H1 (cell line): ENCODE results near the gene RPS18. TPM values are rescaled to one million over a fixed set of nuclear protein-coding genes. Genes with fewer than 3 reads are reported as not detected.

Experiments
- CTCF ChIA-PET: fragments of 300-600 bp; sonication (Branson Sonifier 250); formaldehyde crosslinking; loops from one replicate; lab custom pipeline; 2021; ENCODE audit not compliant: partially characterized antibody; lab: Charles Lee
- POLR2A ChIA-PET: fragments of 300-600 bp; sonication (Branson Sonifier 250); formaldehyde crosslinking; loops from one replicate; lab custom pipeline; 2021; ENCODE audit warnings: inconsistent platforms; ENCODE audit not compliant: partially characterized antibody; lab: Charles Lee
- DNase-seq, 2 experiments: peaks; one replicate each; pipeline versions ENCODE4 v3.0.0 to v3.0.0-alpha.2; 2010 to 2022; ENCODE audit warnings: low spot score in 2 of 2, low read depth in 1 of 2, mixed read lengths in 1 of 2
- FAIRE-seq: peaks from 2 replicates; lab custom pipeline; 2011; peaks lifted over from hg19 to GRCh38; lab: Jason Lieb, UNC
- H2AFZ ChIP-seq: 2 replicates; pipeline ENCODE4 v1.8.1; 2012; ENCODE audit warnings: low read length, inconsistent platforms
- H2AK5ac ChIP-seq: 2 replicates; pipeline ENCODE4 v1.6.1; 2013; ENCODE audit warnings: low read depth, low read length
- H2BK120ac ChIP-seq: replicated peaks from 2 replicates; pipeline ENCODE3; 2013; ENCODE audit warnings: low read depth, low read length, inconsistent platforms
- H2BK12ac ChIP-seq: 2 replicates; pipeline ENCODE4 v1.6.1; 2013; ENCODE audit warnings: low read depth, low read length
- H2BK15ac ChIP-seq: 2 replicates; pipeline ENCODE4 v1.6.1; 2013; ENCODE audit warnings: low read length
- H2BK20ac ChIP-seq: 2 replicates; pipeline ENCODE4 v1.6.1; 2013; ENCODE audit warnings: low read length
- H2BK5ac ChIP-seq: 2 replicates; pipeline ENCODE4 v1.6.1; 2013; ENCODE audit warnings: low read depth, low read length
- H3K14ac ChIP-seq: 2 replicates; pipeline ENCODE4 v1.6.1; 2013; ENCODE audit warnings: inconsistent platforms; ENCODE audit not compliant: insufficient read length
- H3K18ac ChIP-seq: 2 replicates; pipeline ENCODE4 v1.6.1; 2013; ENCODE audit warnings: low read length; ENCODE audit errors: extremely low read depth
- H3K23ac ChIP-seq: 2 replicates; pipeline ENCODE4 v1.6.1; 2013; ENCODE audit warnings: inconsistent platforms; ENCODE audit not compliant: insufficient read length
- H3K23me2 ChIP-seq: 2 replicates; pipeline ENCODE4 v1.6.1; 2013; ENCODE audit warnings: low read depth, low read length
- H3K27ac ChIP-seq: 2 replicates; pipeline ENCODE4 v1.6.1; 2011; ENCODE audit warnings: low read depth, low read length, inconsistent platforms
- H3K27me3 ChIP-seq, 4 experiments: replicated peaks in 1 of 4; 1 replicate in 1 of 4; 2 replicates in 3 of 4; pipeline versions ENCODE4 v1.6.1 to v1.8.1; 2011 to 2013; ENCODE audit warnings: low read length in 3 of 4, mild to moderate bottlenecking in 3 of 4, inconsistent platforms in 2 of 4, mixed read lengths in 2 of 4, moderate library complexity in 1 of 4; ENCODE audit not compliant: control insufficient read depth in 3 of 4, insufficient read depth in 3 of 4; ENCODE audit errors: extremely low read depth in 1 of 4
- H3K36me3 ChIP-seq, 4 experiments: 2 replicates each; pipeline versions ENCODE4 v1.6.1 to v1.8.1; 2011 to 2013; ENCODE audit warnings: mild to moderate bottlenecking in 4 of 4, low read length in 3 of 4, moderate library complexity in 2 of 4, control low read depth in 1 of 4, inconsistent platforms in 1 of 4; ENCODE audit not compliant: insufficient read depth in 4 of 4, control insufficient read depth in 2 of 4
- H3K4ac ChIP-seq: replicated peaks from 2 replicates; pipeline ENCODE3; 2013; ENCODE audit warnings: low read length, low read depth, mixed read lengths, inconsistent platforms; ENCODE audit not compliant: insufficient read length
- H3K4me1 ChIP-seq, 4 experiments: replicated peaks in 1 of 4; 1 replicate in 1 of 4; 2 replicates in 3 of 4; pipeline versions ENCODE4 v1.6.1 to v1.8.1; 2011 to 2013; ENCODE audit warnings: low read length in 3 of 4, inconsistent platforms in 2 of 4, mixed read lengths in 1 of 4; ENCODE audit not compliant: insufficient read depth in 4 of 4, control insufficient read depth in 3 of 4
- H3K4me2 ChIP-seq, 2 experiments: 2 replicates each; pipeline versions ENCODE4 v1.6.1 to v1.8.1; 2011 to 2013; ENCODE audit warnings: low read depth in 2 of 2, low read length in 2 of 2, control low read depth in 1 of 2, inconsistent platforms in 1 of 2, mild to moderate bottlenecking in 1 of 2; ENCODE audit not compliant: insufficient read depth in 1 of 2
- H3K4me3 ChIP-seq, 4 experiments: fragments of 200-600, 300-600 bp in 1 of 4; sonication (generic), shearing (Covaris generic), sonication (Bioruptor Twin) in 1 of 4; 2 replicates each; pipeline versions ENCODE4 v1.5.1 to v1.8.1; 2011 to 2016; ENCODE audit warnings: low read length in 4 of 4, low read depth in 3 of 4, control low read depth in 2 of 4, inconsistent platforms in 2 of 4, mild to moderate bottlenecking in 2 of 4, mixed read lengths in 1 of 4, moderate library complexity in 1 of 4; ENCODE audit not compliant: insufficient read depth in 2 of 4; ENCODE audit errors: extremely low read depth in 1 of 4
- H3K56ac ChIP-seq: replicated peaks from 2 replicates; pipeline ENCODE3; 2013; ENCODE audit warnings: low read depth, mild to moderate bottlenecking, mixed read lengths, low read length, inconsistent platforms; ENCODE audit not compliant: insufficient read length
- H3K79me1 ChIP-seq: 2 replicates; pipeline ENCODE4 v1.6.1; 2013; ENCODE audit warnings: low read depth, low read length, control low read depth
- H3K79me2 ChIP-seq, 2 experiments: 2 replicates each; pipeline versions ENCODE4 v1.6.1 to v1.8.1; 2012 to 2013; ENCODE audit warnings: low read length in 2 of 2, mild to moderate bottlenecking in 2 of 2, inconsistent platforms in 1 of 2; ENCODE audit not compliant: insufficient read depth in 2 of 2, control insufficient read depth in 1 of 2
- H3K9ac ChIP-seq, 4 experiments: replicated peaks in 1 of 4; 1 replicate in 1 of 4; 2 replicates in 3 of 4; pipeline versions ENCODE4 v1.6.1 to v1.8.1; 2011 to 2013; ENCODE audit warnings: low read depth in 3 of 4, low read length in 3 of 4, control low read depth in 2 of 4, mild to moderate bottlenecking in 2 of 4, moderate library complexity in 2 of 4, inconsistent platforms in 1 of 4; ENCODE audit errors: extremely low read depth in 1 of 4
- H3K9me3 ChIP-seq, 2 experiments: 2 replicates each; pipeline versions ENCODE4 v1.6.1 to v1.8.1; 2012 to 2013; ENCODE audit warnings: mild to moderate bottlenecking in 2 of 2, moderate library complexity in 2 of 2, control low read depth in 1 of 2, inconsistent platforms in 1 of 2, low read depth in 1 of 2, low read length in 1 of 2, mixed read lengths in 1 of 2; ENCODE audit not compliant: insufficient read depth in 2 of 2
- H4K20me1 ChIP-seq, 2 experiments: replicated peaks in 1 of 2; 2 replicates each; pipeline versions ENCODE3 to v1.8.1; 2011 to 2013; ENCODE audit warnings: inconsistent platforms in 2 of 2, low read length in 2 of 2, mild to moderate bottlenecking in 1 of 2; ENCODE audit not compliant: insufficient read depth in 2 of 2, control insufficient read depth in 1 of 2
- H4K5ac ChIP-seq: 2 replicates; pipeline ENCODE4 v1.6.1; 2013; ENCODE audit warnings: low read length, low read depth, mixed read lengths, inconsistent platforms; ENCODE audit not compliant: insufficient read length
- H4K8ac ChIP-seq: 2 replicates; pipeline ENCODE4 v1.8.0; 2013; ENCODE audit warnings: mild to moderate bottlenecking, moderate library complexity, low read length, inconsistent platforms; ENCODE audit not compliant: insufficient read depth; ENCODE audit errors: extremely low read depth
- H4K91ac ChIP-seq: replicated peaks from 2 replicates; pipeline ENCODE3; 2013; ENCODE audit warnings: low read length, mixed read lengths, inconsistent platforms; ENCODE audit not compliant: insufficient read length
- HDAC2 ChIP-seq, 2 experiments: fragments of 300-600 bp in 1 of 2; sonication (generic) in 1 of 2; IDR thresholded peaks; 2 replicates each; pipeline ENCODE4 v1.6.1; 2011 to 2012; ENCODE audit warnings: low read depth in 2 of 2, low read length in 2 of 2, mild to moderate bottlenecking in 2 of 2, moderate library complexity in 2 of 2, borderline replicate concordance in 1 of 2, inconsistent platforms in 1 of 2
- MAFK ChIP-seq: IDR thresholded peaks from 2 replicates; pipeline ENCODE4 v1.6.1; 2012; ENCODE audit warnings: low read depth, mild to moderate bottlenecking, improper control_type of control experiment, low read length
- SAP30 ChIP-seq: fragments of 300-600 bp; sonication (generic); IDR thresholded peaks from 2 replicates; pipeline ENCODE4 v1.7.1; 2012; ENCODE audit warnings: low read length, moderate library complexity, mild to moderate bottlenecking, inconsistent platforms; ENCODE audit not compliant: insufficient read depth, insufficient replicate concordance
- SIN3A ChIP-seq, 2 experiments: IDR thresholded peaks in 1 of 2; conservative IDR thresholded peaks in 1 of 2; 2 replicates each; pipeline ENCODE4 v1.6.1; 2011 to 2012; ENCODE audit warnings: low read length in 2 of 2, improper control_type of control experiment in 1 of 2, low read depth in 1 of 2, mild to moderate bottlenecking in 1 of 2
- WGBS, 2 experiments: shearing (Covaris generic) in 1 of 2; methylation state at CpG; one replicate each; pipeline versions ENCODE4 v1.1.6 to v1.1.7; 2013 to 2015; ENCODE audit warnings: low lambda C conversion rate in 2 of 2, mixed read lengths in 2 of 2, inconsistent platforms in 1 of 2, low coverage in 1 of 2, missing lambda C conversion rate in 1 of 2; ENCODE audit not compliant: insufficient replicate concordance in 2 of 2, insufficient coverage in 1 of 2, insufficient read length in 1 of 2; ENCODE audit errors: extremely low coverage in 1 of 2, missing lambda C conversion rate in 1 of 2; 5-methylcytosine and 5-hydroxymethylcytosine counted together
- polyA plus RNA-seq, 7 experiments: library from polyadenylated mRNA; depleted of rRNA in 3 of 7; stranded (reverse) in 5 of 7; unstranded in 2 of 7; fragments of >200 nt in 5 of 7; fragments of 200-250 nt in 2 of 7; gene quantifications; 1 replicate in 5 of 7; 2 replicates in 1 of 7; 4 replicates in 1 of 7; pipeline versions ENCODE4 v1.2.1 to v1.2.3, GENCODE V29; 2011 to 2013; ENCODE audit warnings: missing spikeins in 2 of 7, mixed read lengths in 2 of 7
- total RNA-seq: library from RNA; stranded (reverse); fragmentation: NEBNext Ultra II Directional; extraction: Animal tissue kit (Norgen Biotek cat#: 25700); gene quantifications from 2 replicates; pipeline ENCODE4 v1.2.1, GENCODE V29; 2021

RPS18 gene
- total and polyA plus RNA-seq, 2 of the 8 experiments (the other 6 are each of a cell fraction or from before 2014, with no cell fraction given), result 2,796 to 7,099 TPM

- no peak overlapping the region for H3K18ac ChIP-seq
- POLR2A ChIA-PET, result interaction anchor here (0.6 to 3.5 kb wide), 10 partner anchors 19 to 425 kb away, joined by 3 to 25 read pairs (median 6); partner anchors contain the start of genes B3GALT4, RGL2, RPS18 and VPS52
- H3K79me1 ChIP-seq, result peaks cover 7% of the 10 kb centered on the region; the same call in 1 of the 2 replicates
- no peak for FAIRE-seq
- H3K27me3 ChIP-seq, result no peaks in the 10 kb centered on the region
- no peak overlapping the region for H3K9ac ChIP-seq
- no peak overlapping the region for H2BK120ac ChIP-seq
- no peak overlapping the region for H2BK12ac ChIP-seq
- H4K8ac ChIP-seq, result no peak overlapping the region
- TF ChIP-seq SAP30 (no peak), SIN3A (conservative IDR thresholded peaks at IDR 0.05 in 1 of 2, IDR thresholded peaks at IDR 0.05 in 1 of 2; ENCODE audit: low read depth in 1 of 2, low read length in 2 of 2) (0 out of 4 replicates have a peak, but pooled peaks of 1 of the 2 experiments have one; percentile 5), HDAC2 (IDR thresholded peaks at IDR 0.05; ENCODE audit: borderline replicate concordance in 1 of 2, low read depth in 2 of 2, low read length in 2 of 2) (no peak), MAFK (no peak)
- TF ChIP-seq, all 59 proteins: peak for 1
- 66% methylated on average over 19 of the region's 19 CpGs; no CpG with 5 or more reads in 1 of the 2 experiments for WGBS, 2 experiments
- Histone ChIP-seq H3K4me1 (peaks cover 0 to 35% (median 23%) of the 10 kb centered on the region in 4 experiments; a peak in 6 of 7 replicates), H2BK5ac (no peak overlapping the region), H2BK15ac (no peak overlapping the region), H3K4me2 (peak overlapping the region; percentile 65 to 66), H2AFZ (no peak overlapping the region), H3K14ac (no peak overlapping the region), H2AK5ac (no peak overlapping the region), H3K36me3 (peaks cover 10 to 31% (median 21%) of the 10 kb centered on the region in 4 experiments; a peak in 7 of 8 replicates), H3K9me3 (no peaks in the 10 kb centered on the region; a peak in 1 of 4 replicates), H3K23me2 (peaks cover 31% of the 10 kb centered on the region), H4K91ac (no peak overlapping the region), H4K20me1 (peaks cover 2 to 5% of the 10 kb centered on the region in 2 experiments), H3K27ac (no peak overlapping the region), H3K4ac (no peak overlapping the region), H3K4me3 (peak overlapping the region; percentile 49 to 82 (median 64)), H2BK20ac (no peak overlapping the region), H3K56ac (no peak overlapping the region), H4K5ac (no peak overlapping the region), H3K79me2 (peaks cover 0 to 25% of the 10 kb centered on the region in 2 experiments; a peak in 2 of 4 replicates), H3K23ac (no peak overlapping the region)
- DNase-seq, result peak in 1 of 2 experiments; percentile 56
- CTCF ChIA-PET, result interaction anchor here (0.6 to 2.7 kb wide), 7 partner anchors 12 to 541 kb away, joined by 3 to 8 read pairs (median 3); partner anchors contain the start of gene RGL2
These were observed 44.9 kb downstream of the RPS18 start for GRCh38 chr6:33316603-33317418.
